GM19193 (cell line): Measurements from ENCODE around the gene DLEC1.

Experiments used
- POLR2A ChIP-seq: IDR thresholded peaks from 4 replicates; pipeline ENCODE4 v1.6.1; 2011; ENCODE audit not compliant: insufficient read depth, insufficient read length; ENCODE audit errors: extremely low read depth

DLEC1 gene

DNA sequence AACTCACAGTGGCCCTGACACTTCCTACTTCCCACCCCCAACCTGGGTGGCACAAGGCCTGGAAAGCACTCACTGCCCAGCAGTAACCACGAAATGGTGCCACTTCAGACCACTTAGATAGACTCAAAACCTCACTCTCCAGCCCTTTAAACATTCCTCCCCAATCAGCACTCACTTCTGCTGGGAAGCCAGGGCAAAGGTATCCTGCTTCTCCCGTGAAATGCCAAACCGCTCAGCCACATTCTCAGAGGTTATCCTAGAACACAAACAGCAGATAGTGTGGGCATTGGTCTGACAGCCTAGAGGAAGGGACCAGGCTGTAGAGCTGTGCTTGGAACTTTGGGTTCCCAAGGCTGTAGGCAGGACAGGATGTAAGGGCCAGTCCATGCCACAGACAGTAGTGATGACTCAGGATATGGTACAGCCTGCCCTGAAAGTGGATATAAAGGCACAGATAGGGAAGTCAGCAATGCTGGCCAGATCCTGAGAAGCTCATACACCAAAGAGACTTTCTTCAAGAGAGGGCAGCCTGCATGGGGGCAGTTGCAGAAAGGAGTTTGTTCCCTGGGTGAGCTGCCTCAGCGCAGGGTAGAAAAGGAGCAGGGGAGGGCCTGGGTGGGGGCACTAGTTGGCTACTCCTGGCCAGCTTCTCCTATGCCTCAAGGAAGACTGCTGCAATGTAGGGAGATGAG is 88.7 kb downstream of the DLEC1 start:
- TF ChIP-seq POLR2A = no peak

DNA sequence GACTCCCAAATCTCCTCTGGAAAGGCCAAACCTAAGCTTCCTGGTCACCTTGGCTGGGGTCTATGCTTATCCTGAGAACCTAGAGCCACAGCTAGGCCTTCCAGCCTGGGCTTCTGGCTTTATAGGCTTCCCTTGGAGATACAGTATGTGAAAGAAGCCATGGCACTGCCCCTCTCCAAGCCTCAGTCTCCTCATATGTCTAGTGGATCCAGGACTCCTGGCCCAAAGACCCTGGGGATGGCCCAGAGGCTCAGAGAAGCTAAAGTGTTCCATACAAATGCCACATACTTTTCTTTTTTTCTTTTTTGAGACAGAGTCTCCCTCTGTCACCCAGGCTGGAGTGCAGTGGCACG is 89.3 kb downstream of the DLEC1 start:
- no peak for TF ChIP-seq POLR2A

DNA sequence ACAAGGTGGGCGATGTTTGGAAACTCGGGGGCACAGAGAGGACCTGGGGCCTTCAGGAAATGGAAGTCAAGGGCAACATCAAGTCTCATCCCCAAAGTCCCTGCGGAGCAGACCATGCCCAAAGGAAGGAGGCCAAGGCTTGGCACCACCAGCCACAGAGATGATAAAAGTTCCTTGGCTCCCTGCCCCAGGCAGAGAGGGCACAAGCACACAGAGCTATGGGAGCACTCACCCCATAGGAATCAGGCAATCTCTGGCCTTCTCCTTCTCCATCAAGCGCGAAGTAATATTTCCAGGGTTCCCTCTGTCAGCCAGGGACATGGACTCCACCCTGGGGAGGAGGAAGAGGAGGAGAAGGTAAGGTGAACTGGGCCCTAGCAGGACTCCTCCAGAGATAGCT is 90.0 kb downstream of the DLEC1 start:
- no peak for TF ChIP-seq POLR2A

DNA sequence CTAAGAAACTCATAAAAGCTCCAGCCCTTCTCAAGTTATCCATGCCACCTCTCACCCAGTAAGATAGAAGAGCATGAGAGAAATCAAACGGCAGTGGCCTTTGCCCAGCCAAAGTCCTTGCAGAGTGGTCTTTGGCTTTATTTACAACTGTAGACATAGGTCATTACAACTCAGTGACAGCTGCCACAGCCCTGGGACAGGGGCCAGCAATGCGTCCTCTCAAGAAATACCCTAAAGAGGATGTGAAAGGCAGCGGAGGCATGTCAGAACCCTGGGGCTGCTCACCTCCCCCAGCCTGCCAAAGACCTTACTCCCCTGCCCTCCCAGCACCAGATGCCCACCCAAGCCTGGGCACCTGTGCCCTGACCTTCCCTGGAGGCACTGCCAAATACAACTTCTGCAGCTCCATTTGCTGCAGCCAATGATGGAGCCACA is 91.6 kb downstream of the DLEC1 start:
- no peak for TF ChIP-seq POLR2A

DNA sequence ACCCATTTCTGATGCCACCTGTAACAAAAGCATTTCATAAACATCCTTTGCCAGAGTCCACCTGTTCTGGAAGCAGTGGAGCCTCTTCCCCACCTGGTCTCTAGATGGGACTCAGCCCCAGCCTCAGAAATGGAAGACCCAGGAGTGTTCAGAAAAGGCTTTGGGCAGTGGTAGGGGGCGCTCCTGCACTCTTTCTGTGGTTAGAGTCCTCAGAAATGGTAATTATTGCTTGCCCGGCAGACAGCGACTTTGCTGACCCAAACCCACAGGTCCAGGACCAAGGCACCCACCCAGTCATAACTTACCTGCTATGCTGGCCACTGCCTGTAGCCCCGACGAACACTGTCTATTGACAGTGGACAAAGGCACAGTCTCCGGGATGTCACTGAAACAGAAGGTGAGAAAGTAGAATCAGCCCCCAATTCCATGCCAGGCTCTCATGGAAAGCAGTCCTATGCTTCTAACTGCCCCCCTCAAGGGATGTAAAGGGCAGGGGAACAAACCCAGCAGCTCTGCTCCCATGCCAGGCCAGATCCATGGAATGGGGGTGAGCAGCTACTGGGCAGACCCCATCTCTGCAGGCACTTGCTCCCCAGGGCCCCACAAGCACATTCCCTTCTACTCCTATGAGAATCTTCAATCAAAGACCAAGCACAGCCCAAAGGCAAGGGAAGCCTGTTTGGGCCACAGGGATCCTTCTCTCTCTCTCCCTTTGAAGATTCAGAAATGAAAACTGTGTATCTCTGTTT is 92.8 kb downstream of the DLEC1 start:
- TF ChIP-seq POLR2A = no peak

DNA sequence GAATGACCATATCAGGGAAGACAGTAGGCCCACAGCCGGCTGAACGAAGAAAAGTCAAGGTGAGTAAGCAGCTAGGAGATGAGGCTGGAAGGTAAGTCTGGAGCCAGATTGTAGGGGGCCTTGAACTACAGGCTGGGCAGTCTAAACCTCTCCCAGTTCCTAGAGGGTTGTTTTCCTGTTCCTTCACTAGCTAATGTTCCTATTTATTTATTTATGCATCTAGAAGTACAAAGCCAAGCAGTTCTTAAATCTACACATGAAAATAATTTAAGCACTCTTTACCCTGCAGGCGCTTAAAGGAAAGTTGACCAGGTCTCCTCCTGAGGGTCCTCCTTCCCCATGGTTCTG is 94.2 kb downstream of the DLEC1 start:
- no peak for TF ChIP-seq POLR2A

DNA sequence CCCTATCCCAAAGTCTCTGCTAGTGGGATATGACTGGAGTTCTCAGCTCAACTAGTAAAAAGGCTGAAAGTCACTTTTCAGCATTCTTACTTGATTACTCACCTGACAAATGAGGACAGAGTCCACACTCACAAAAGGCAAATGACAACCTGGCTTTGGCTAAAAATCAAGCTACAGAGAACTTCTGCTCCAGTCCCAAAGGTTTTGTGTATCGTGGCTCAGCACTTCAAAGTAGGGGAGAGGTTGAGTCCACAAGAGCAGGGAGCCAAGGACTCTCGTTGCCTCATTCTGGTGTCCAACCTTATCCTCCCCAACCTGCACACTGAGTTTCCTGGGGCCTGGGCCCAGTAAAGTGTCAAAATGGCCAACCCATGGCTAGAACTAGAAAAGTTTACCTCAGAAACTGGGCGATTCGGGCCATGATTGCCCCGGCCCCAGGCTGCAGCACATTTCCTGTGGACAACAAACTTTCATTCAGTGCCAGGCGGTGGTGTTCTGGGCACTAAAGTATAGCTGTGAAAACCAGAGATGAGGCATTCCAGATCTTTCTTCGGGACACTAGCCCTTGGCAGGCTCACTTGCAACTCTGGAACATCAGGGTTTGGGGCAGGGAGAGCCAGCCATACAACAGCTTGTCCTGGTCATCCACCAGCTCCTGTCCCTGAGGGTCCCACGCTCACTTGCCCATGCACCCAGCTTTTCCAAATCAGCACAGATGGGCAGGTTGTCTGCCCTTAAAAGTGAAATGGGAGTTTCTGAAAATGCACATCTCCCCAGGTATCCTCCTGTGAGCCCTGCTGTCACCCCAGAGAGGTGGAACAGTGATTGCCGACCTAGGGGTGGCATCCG is 94.8 kb downstream of the DLEC1 start:
- TF ChIP-seq POLR2A = no peak

DNA sequence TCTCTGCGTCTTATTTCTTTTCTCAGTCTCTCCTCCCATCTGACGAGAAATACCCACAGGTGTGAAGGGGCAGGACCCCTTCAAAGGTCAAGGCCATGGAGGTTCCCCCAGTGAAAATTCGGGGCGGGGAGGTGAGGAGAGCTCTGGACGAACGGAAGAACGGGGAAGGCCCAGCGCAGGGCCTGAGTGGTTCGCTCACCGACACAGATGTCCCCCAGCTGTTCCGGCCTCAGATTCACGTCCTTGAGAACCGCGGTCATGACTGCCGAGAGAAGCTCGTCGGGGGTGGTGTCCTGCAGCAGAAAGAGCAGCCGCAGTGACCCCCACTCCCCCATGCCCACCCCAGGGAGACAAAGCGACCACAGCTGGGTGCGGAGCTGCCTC is 97.4 kb downstream of the DLEC1 start:
- TF ChIP-seq POLR2A = no peak

DNA sequence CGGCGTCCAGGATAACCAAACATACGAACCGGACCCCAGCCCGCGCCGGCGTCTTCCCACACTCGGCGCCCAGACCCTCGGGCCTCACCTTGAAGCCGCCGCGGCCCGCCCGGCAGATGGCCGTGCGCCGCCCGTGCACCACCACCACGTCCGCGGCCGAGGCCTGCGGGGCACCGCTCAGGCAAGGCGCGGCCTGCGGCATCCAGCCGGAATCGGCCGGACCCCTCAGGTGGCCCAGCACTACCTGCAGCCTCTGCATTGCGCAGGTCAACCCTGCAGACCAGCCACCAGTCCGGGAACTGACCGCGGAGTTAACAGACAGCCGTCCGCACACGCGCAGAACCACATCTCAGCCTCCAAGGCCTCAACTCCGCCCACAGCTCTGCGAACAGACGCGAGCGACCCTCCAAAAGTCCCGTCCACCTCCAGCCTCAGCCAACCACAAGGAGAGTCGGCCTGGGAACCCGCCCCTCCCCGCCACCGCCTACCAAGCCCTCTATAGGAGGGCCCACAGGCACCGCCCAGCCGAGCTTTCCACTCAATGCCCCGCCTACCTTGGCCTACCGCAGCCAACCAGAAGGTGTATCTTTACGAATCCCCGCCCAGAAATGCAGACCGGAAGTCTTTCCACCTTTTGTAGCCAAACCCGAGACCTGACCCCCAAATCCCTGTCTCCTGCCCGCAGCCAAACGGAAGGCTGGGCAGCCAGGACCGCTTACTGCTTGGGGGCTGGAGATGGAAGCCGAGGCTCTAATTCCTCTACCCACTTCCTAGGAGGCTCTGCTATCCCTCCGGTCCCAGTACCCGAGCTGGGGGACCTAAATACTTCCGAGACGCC is 98.0 kb downstream of the DLEC1 start, which contains the start of gene ACAA1:
Gene ACAA1 (minus strand): TSS at position 351 of the 838 bp plus-strand sequence. CDS start 92 bp downstream, at position 259.
- TF ChIP-seq POLR2A = peak; percentile 89

DNA sequence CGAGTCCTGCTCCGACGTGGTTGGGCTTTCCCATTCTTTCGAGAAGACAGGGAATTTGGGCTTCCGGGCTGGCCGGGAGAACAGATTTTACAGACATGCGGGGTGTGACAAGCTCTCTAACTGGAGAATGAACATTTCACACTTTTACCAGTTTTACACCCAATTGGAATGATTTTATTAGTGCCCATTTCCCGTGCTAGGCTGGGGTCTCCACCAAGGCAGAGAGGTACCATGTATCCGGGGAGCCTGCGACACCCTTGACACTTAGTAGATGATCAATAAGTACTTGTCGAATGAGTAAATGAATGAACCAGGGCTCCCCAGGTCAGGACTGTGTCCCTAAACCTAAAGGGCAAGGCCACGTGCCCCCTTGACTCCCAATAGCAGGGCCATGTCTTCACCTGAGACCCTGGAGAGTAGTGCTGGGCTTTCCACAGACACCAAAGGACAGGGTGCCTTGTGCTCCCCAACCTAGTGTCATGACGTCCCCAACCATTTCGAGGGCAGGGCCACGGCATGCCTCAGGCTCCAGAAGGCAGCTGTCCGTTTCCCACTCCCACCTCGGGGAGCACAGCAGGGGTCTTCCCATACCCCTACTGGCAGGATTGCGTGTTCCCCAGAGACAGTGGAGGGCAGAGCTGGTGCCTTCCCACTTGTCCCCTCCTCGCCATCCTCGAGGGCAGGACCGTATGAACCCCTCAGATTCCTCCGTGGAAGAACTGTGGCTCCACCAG is 98.8 kb downstream of the DLEC1 start:
- no peak for TF ChIP-seq POLR2A

DNA sequence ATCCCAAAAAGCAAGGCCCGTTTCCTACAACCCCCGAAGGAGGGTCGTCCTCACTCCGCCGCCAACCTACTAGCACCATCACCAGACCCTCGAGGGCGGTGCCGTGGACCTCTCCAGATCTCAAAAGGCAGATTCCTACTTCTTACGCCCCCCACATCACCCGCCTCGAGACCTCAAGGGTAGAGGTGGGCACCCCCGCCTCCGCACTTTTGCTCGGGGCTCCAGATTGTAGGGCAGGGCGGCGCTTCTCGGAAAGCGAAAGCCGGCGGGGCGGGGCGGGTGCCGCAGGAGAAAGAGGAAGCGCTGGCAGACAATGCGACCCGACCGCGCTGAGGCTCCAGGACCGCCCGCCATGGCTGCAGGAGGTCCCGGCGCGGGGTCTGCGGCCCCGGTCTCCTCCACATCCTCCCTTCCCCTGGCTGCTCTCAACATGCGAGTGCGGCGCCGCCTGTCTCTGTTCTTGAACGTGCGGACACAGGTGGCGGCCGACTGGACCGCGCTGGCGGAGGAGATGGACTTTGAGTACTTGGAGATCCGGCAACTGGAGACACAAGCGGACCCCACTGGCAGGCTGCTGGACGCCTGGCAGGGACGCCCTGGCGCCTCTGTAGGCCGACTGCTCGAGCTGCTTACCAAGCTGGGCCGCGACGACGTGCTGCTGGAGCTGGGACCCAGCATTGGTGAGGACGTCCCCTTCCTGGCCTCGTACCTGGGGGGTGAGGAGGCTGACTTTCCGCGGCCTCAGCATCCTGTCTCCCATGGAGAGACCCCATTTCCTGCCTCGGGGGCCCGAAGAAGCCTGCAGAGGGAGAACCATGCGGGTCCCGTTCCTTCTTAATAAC is 99.6 kb downstream of the DLEC1 start, which contains the start of gene MYD88:
Gene MYD88 (plus strand): TSS at position 313 of the 842 bp plus-strand sequence. CDS start 40 bp downstream, at position 353.
- TF ChIP-seq POLR2A = peak; percentile 91

DNA sequence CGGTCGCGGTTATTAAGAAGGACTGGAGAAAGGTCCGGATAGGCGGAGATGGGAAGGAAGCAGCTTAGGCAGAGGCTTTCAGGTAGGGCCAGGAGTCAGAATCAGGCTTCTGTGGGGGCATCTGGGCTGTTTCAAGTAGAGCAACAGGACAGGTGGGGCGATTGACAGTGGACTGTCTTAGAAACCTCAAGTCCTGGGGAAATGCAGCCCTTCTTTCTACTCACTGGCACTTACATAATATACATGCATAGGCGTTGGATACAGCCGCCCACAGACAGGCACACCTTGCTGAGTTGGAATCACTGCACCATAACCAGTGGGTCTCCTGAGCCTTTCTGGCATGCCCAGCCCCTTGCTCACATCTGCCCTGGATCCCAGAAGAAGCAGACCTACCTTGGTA is 100.2 kb downstream of the DLEC1 start:
- no peak for TF ChIP-seq POLR2A

DNA sequence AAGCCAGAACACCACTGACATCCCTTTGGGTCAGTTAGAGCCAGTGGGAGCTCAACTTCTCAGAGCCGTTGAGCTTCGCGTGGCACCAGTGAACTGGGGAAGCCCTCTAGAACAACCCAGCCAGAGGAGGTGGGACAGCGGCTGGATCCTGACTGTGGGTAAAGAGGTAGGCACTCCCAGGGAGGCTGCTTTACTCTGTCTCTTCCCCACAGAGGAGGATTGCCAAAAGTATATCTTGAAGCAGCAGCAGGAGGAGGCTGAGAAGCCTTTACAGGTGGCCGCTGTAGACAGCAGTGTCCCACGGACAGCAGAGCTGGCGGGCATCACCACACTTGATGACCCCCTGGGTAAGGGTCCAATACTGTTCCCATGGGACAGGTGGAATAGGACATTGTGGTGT is 100.6 kb downstream of the DLEC1 start:
- TF ChIP-seq POLR2A = no peak

DNA sequence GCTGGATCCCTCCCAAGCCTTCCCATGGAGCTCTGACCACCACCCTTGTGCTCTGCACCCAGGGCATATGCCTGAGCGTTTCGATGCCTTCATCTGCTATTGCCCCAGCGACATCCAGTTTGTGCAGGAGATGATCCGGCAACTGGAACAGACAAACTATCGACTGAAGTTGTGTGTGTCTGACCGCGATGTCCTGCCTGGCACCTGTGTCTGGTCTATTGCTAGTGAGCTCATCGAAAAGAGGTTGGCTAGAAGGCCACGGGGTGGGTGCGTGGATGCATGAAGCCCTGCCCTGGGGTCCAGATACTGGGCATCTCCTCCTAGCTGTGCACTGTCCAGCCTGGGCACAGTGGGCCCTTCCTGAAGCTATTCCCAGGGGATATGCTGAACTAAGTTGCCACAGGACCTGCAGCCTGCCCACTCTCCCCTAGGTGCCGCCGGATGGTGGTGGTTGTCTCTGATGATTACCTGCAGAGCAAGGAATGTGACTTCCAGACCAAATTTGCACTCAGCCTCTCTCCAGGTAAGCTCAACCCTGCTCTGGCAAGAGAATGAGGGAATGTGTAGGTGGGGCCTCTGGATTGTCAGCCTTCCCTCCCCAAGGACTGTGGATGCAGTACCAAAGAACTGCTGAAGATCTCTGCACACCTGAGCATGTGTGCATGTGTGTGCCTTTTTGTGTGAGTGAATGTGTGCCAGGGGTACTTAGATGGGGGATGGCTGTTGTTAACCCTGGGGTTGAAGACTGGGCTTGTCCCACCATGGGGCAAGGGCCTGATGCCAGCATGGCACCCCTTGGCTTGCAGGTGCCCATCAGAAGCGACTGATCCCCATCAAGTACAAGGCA is 101.5 kb downstream of the DLEC1 start:
- TF ChIP-seq POLR2A = no peak
